GM12878 (cell line): ENCODE results near the gene STAT5B. TPM values are rescaled to one million over a fixed set of nuclear protein-coding genes. Genes with fewer than 3 reads are reported as not detected.
A peak's percentile ranks its signal among the peaks of the same experiment; 100 is the strongest.

ENCODE experiments used
- ATAC-seq: fragments of 200-7000 bp; cut with Tn5 transposase; 3 replicates; pipeline ENCODE4 v1.9.1; 2020; ENCODE audit warnings: mild to moderate bottlenecking, moderate library complexity
- BruUV-seq: library from RNA; stranded (reverse); fragments of 400-500 nt; replicated peaks from 2 replicates; lab custom pipeline; 2021; lab: Mats Ljungman, UMichigan
- CTCF ChIA-PET: fragments of 300-600 bp; sonication (Branson Sonifier 250); formaldehyde crosslinking; extraction: SDS; loops from one replicate; lab custom pipeline; 2021; ENCODE audit warnings: inconsistent platforms; lab: Yijun Ruan, JAX
- POLR2A ChIA-PET: fragments of 350-600 bp; formaldehyde crosslinking; extraction: SDS; loops from one replicate; lab custom pipeline; 2021; ENCODE audit warnings: inconsistent platforms; lab: Charles Lee
- RAD21 ChIA-PET: fragments of 300-600 bp; sonication (Branson Sonifier 250); formaldehyde crosslinking; loops from one replicate; lab custom pipeline; 2023; ENCODE audit warnings: antibody characterized with exemption; ENCODE audit not compliant: unreplicated experiment; lab: Charles Lee
- SMC1A ChIA-PET: fragments of 300-600 bp; sonication (Branson Sonifier 250); formaldehyde crosslinking; loops from one replicate; lab custom pipeline; 2023; ENCODE audit not compliant: unreplicated experiment, uncharacterized antibody; lab: Charles Lee
- DNase-seq: peaks from one replicate; pipeline ENCODE4 v3.0.0-alpha.2; 2011; ENCODE audit warnings: low read depth, low spot score
- FAIRE-seq: peaks from 3 replicates; lab custom pipeline; 2011; peaks lifted over from hg19 to GRCh38; lab: Jason Lieb, UNC
- H2AFZ ChIP-seq: 2 replicates; pipeline ENCODE4 v1.6.0; 2011; ENCODE audit warnings: low read depth, low read length, control low read depth; ENCODE audit not compliant: control insufficient read depth
- H3K27ac ChIP-seq: 2 replicates; pipeline ENCODE4 v1.5.1; 2011; ENCODE audit warnings: control low read depth; ENCODE audit not compliant: control insufficient read depth, insufficient read depth
- H3K27me3 ChIP-seq, 2 experiments: replicated peaks in 1 of 2; 2 replicates each; pipeline versions ENCODE4 v1.6.0 to v1.6.1; 2011; ENCODE audit warnings: low read length in 1 of 2; ENCODE audit not compliant: control insufficient read depth in 2 of 2, insufficient read depth in 2 of 2
- H3K36me3 ChIP-seq, 2 experiments: 2 replicates each; pipeline ENCODE4 v1.5.1; 2011; ENCODE audit warnings: low read length in 1 of 2; ENCODE audit not compliant: control insufficient read depth in 2 of 2, insufficient read depth in 2 of 2
- H3K4me1 ChIP-seq: 2 replicates; pipeline ENCODE4 v1.6.1; 2011; ENCODE audit warnings: mild to moderate bottlenecking, low read length, moderate library complexity, mixed read lengths; ENCODE audit not compliant: control insufficient read depth, insufficient read depth
- H3K4me2 ChIP-seq: 2 replicates; pipeline ENCODE4 v1.6.0; 2011; ENCODE audit warnings: control low read depth; ENCODE audit not compliant: control insufficient read depth, insufficient read depth
- H3K4me3 ChIP-seq: fragments of 200-600 bp; sonication (generic); 2 replicates; pipeline ENCODE4 v1.5.1; 2016
- H3K79me2 ChIP-seq: 2 replicates; pipeline ENCODE4 v1.6.0; 2011; ENCODE audit warnings: low read length; ENCODE audit not compliant: control insufficient read depth, insufficient read depth
- H3K9ac ChIP-seq: 2 replicates; pipeline ENCODE4 v1.8.0; 2011; ENCODE audit warnings: low read length, control low read depth, mixed read lengths; ENCODE audit not compliant: control insufficient read depth, insufficient read depth
- H3K9me3 ChIP-seq: replicated peaks from 3 replicates; pipeline ENCODE4 v1.5.1; 2011; ENCODE audit warnings: mild to moderate bottlenecking, low read length; ENCODE audit not compliant: control insufficient read depth, insufficient read depth
- H4K20me1 ChIP-seq: 2 replicates; pipeline ENCODE4 v1.6.0; 2011; ENCODE audit not compliant: control insufficient read depth, insufficient read depth
- DPF2 ChIP-seq: fragments of 450-650 bp; IDR thresholded peaks from 2 replicates; pipeline ENCODE4 v1.6.1; 2017; ENCODE audit warnings: mild to moderate bottlenecking
- EGR1 ChIP-seq, 2 experiments: IDR thresholded peaks; 1 replicate in 1 of 2; 2 replicates in 1 of 2; pipeline ENCODE4 v1.6.1; 2011 to 2012; ENCODE audit warnings: low read depth in 2 of 2, low read length in 2 of 2, borderline replicate concordance in 1 of 2, mild to moderate bottlenecking in 1 of 2, moderate library complexity in 1 of 2
- FOS ChIP-seq: IDR thresholded peaks from 3 replicates; pipeline ENCODE4 v1.6.1; 2011; ENCODE audit warnings: borderline replicate concordance; ENCODE audit not compliant: insufficient read length; ENCODE audit errors: extremely low read depth
- GABPA ChIP-seq: IDR thresholded peaks from 2 replicates; pipeline ENCODE4 v1.6.1; 2014; ENCODE audit warnings: antibody characterized with exemption, low read depth, mild to moderate bottlenecking, inconsistent platforms
- MXI1 ChIP-seq: fragments of 150-350 bp; IDR thresholded peaks from 2 replicates; pipeline ENCODE4 v1.6.1; 2011; ENCODE audit warnings: low read depth, mild to moderate bottlenecking, inconsistent platforms, low read length, improper control_type of control experiment
- PAX5 ChIP-seq: IDR thresholded peaks from 2 replicates; pipeline ENCODE4 v1.6.1; 2011; ENCODE audit warnings: low read depth, low read length, borderline replicate concordance
- PBX3 ChIP-seq: IDR thresholded peaks from 2 replicates; pipeline ENCODE4 v1.6.1; 2011; ENCODE audit warnings: mild to moderate bottlenecking, low read depth, low read length, moderate library complexity; ENCODE audit not compliant: insufficient replicate concordance
- POU2F2 ChIP-seq: IDR thresholded peaks from 3 replicates; pipeline ENCODE4 v1.6.1; 2011; ENCODE audit warnings: low read depth, mild to moderate bottlenecking, low read length, borderline replicate concordance
- RFX5 ChIP-seq: IDR thresholded peaks from 2 replicates; pipeline ENCODE4 v1.6.1; 2011; ENCODE audit warnings: low read depth, low read length, improper control_type of control experiment
- SMC3 ChIP-seq: IDR thresholded peaks from 2 replicates; pipeline ENCODE4 v1.6.1; 2011; ENCODE audit warnings: low read length, improper control_type of control experiment, borderline replicate concordance
- SP1 ChIP-seq: IDR thresholded peaks from one replicate; pipeline ENCODE4 v1.6.1; 2011; ENCODE audit warnings: low read depth, low read length
- TCF12 ChIP-seq: IDR thresholded peaks from 2 replicates; pipeline ENCODE4 v1.6.1; 2011; ENCODE audit warnings: low read depth, mild to moderate bottlenecking, low read length
- USF1 ChIP-seq: IDR thresholded peaks from 2 replicates; pipeline ENCODE4 v1.6.1; 2011; ENCODE audit warnings: borderline replicate concordance, low read depth, mild to moderate bottlenecking, moderate library complexity, mixed read lengths, low read length; ENCODE audit not compliant: insufficient read depth; ENCODE audit errors: extremely low read length
- ZZZ3 ChIP-seq: IDR thresholded peaks from 2 replicates; pipeline ENCODE4 v1.6.1; 2011; ENCODE audit warnings: low read depth; ENCODE audit not compliant: control insufficient read depth, insufficient read length
- WGBS: methylation state at CpG from one replicate; pipeline ENCODE4 v1.1.6; 2016; ENCODE audit warnings: low lambda C conversion rate; ENCODE audit not compliant: insufficient replicate concordance, insufficient coverage; ENCODE audit errors: missing lambda C conversion rate; 5-methylcytosine and 5-hydroxymethylcytosine counted together
- in situ Hi-C: fragments of 300-500 bp; cut with MboI; formaldehyde crosslinking; loops from 9 replicates; pipeline ENCODE4 v1.14.3; 2018; ENCODE audit warnings: mixed read lengths
- intact Hi-C: fragments of 100-400 bp; cut with micrococcal nuclease; formaldehyde crosslinking; loops from one replicate; pipeline ENCODE4 v1.14.2; 2022; ENCODE audit not compliant: unreplicated experiment
- polyA plus RNA-seq, 11 experiments: library from polyadenylated mRNA; depleted of rRNA in 4 of 11; unstranded in 6 of 11; stranded (reverse) in 5 of 11; fragments of >200 nt; fragmentation: Nextera tagmentation in 4 of 11; fragmentation: Illumina TruSeq in 1 of 11; extraction: Ambion mirVana in 4 of 11; extraction: Trizol in 1 of 11; gene quantifications; 1 replicate in 1 of 11; 2 replicates in 10 of 11; pipeline versions ENCODE4 v1.2.1 to v1.2.3, GENCODE V29; 2011 to 2016; ENCODE audit warnings: inconsistent platforms in 2 of 11, missing spikeins in 2 of 11, low read depth in 1 of 11
- total RNA-seq, 4 experiments: library from RNA; depleted of rRNA in 3 of 4; stranded (reverse); fragments of >200 nt in 3 of 4; fragmentation: Illumina TruSeq in 1 of 4; extraction: Trizol in 1 of 4; gene quantifications; 2 replicates each; pipeline versions ENCODE4 v1.2.1 to v1.2.3, GENCODE V29; 2013 to 2021
- TF ChIP-seq, protein P1 (sequence below): fragments of 150-350 bp; IDR thresholded peaks from 2 replicates; pipeline ENCODE4 v1.6.1; 2014; ENCODE audit warnings: mild to moderate bottlenecking, low read depth, low read length
- TF ChIP-seq, protein P2 (sequence below): IDR thresholded peaks from 2 replicates; pipeline ENCODE4 v1.6.1; 2012; ENCODE audit warnings: low read depth, low read length, improper control_type of control experiment

The STAT5B gene
- total and polyA plus RNA-seq, 10 of the 15 experiments (the other 5 are each of a cell fraction or from before 2014, with no cell fraction given): 11.0 to 69.6 (median 46.7) TPM

DNA sequence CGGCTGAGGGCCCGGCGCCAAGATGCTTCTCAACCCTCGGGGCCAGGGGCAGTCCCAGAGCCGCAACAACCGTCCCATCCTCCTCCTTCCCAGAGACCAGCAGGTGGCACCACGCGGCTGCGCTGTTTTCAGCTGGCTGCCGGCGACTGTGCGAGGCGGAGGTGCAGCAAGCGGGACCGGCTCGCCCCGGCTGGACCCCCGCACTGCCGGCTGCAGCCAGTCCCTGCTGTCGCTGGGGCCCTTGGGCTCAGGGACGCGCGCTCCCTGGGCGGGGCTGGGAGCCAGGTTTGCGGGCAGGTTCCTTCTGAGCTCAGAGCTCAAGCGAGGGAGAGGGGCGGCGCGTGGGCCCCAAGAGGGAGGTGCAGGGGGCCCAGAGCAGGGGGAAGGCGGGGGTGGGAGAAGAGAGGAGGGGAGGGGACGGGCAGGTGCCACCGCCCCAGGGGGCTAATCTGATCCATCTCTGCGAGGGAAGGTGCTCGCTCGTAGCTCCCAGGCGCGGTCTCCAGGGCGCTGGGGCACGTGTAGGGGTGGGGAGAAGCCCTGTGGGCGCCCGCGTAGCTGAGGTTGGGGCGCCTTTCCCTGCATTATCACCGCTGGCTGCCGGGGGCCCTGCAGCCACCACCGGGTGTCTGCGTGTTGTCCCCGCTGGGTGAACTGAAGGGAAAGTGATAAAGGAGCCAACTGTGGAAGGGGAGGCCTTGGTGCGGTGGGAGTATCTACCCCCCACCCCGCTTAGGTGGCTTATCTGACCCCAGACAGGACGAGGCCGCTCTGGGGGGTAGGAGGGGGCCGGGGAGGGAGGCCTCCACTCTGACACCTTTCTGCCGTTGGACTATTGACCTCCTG lies 36.3 kb upstream of the STAT5B start:
- H3K36me3 ChIP-seq: peaks cover 14 to 23% of the 10 kb centered on the region in 2 experiments; a peak in 3 of 4 replicates
- no peaks in the 10 kb centered on the region for H3K79me2 ChIP-seq
- H3K4me2 ChIP-seq: peak overlapping the region; percentile 54
- no peak for DNase-seq
- H3K27ac ChIP-seq: peak overlapping the region; percentile 53
- H2AFZ ChIP-seq: no peak overlapping the region
- RAD21 ChIA-PET: interaction anchor here (0.7 to 21.1 kb wide), 14 partner anchors 8 to 117 kb away, joined by 3 to 373 read pairs (median 4); partner anchors contain the start of gene STAT3
- BruUV-seq: no TSS peak
- CTCF ChIA-PET: interaction anchor here (0.6 to 22.1 kb wide), 18 partner anchors 10 to 215 kb away, joined by 3 to 732 read pairs (median 3); partner anchors contain the start of genes GHDC and STAT3
- no peak for FAIRE-seq
- H3K9me3 ChIP-seq: no peaks in the 10 kb centered on the region
- H3K4me3 ChIP-seq: no peak overlapping the region
- intact Hi-C loops (loop anchor here (2.0 kb wide), 1 partner anchor 94 kb away; no protein-coding TSS in a partner anchor), in situ Hi-C loops (no loop called here)
- SMC1A ChIA-PET: interaction anchor here (0.6 to 23.8 kb wide), 7 partner anchors 8 to 90 kb away, joined by 3 to 528 read pairs (median 4); partner anchors contain the start of gene STAT3
- no peak overlapping the region for H3K9ac ChIP-seq
- peak; percentile 91 for ATAC-seq
- H3K4me1 ChIP-seq: peaks cover 43% of the 10 kb centered on the region
- POLR2A ChIA-PET: interaction anchor here (0.5 to 1.6 kb wide), 5 partner anchors 10 to 287 kb away, joined by 3 to 7 read pairs (median 4); partner anchors contain the start of gene STAT3
- no peaks in the 10 kb centered on the region for H3K27me3 ChIP-seq
- WGBS: 37% methylated on average over 35 of the region's 54 CpGs
- no peaks in the 10 kb centered on the region for H4K20me1 ChIP-seq
- TF ChIP-seq SMC3 (peak; percentile 61), PBX3 (no peak), EGR1 (IDR thresholded peaks at IDR 0.05; ENCODE audit: borderline replicate concordance in 1 of 2, low read depth in 2 of 2, low read length in 2 of 2) (peak in 1 of 2 experiments; percentile 25; a peak in 2 of 3 replicates), USF1 (no peak), RFX5 (no peak), POU2F2 (no peak), FOS (no peak), ZZZ3 (no peak), TCF12 (peak; percentile 80), DPF2 (0 out of 2 replicates have a peak, but pooled peaks have one; percentile 24), SP1 (no peak), PAX5 (peak; percentile 59; the same call in 1 of the 2 replicates), MXI1 (0 out of 2 replicates have a peak, but pooled peaks have one; percentile 25), GABPA (no peak)
- TF ChIP-seq, protein P1, sequence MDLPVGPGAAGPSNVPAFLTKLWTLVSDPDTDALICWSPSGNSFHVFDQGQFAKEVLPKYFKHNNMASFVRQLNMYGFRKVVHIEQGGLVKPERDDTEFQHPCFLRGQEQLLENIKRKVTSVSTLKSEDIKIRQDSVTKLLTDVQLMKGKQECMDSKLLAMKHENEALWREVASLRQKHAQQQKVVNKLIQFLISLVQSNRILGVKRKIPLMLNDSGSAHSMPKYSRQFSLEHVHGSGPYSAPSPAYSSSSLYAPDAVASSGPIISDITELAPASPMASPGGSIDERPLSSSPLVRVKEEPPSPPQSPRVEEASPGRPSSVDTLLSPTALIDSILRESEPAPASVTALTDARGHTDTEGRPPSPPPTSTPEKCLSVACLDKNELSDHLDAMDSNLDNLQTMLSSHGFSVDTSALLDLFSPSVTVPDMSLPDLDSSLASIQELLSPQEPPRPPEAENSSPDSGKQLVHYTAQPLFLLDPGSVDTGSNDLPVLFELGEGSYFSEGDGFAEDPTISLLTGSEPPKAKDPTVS: no peak
- TF ChIP-seq, protein P2, sequence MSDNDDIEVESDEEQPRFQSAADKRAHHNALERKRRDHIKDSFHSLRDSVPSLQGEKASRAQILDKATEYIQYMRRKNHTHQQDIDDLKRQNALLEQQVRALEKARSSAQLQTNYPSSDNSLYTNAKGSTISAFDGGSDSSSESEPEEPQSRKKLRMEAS: peak; percentile 20; the same call in 1 of the 2 replicates
